GM12891 (cell line): ENCODE results near the gene FARS2.

Source experiments
- DNase-seq: peaks from one replicate; pipeline ENCODE4 v3.0.0; 2011; ENCODE audit warnings: low spot score; ENCODE audit not compliant: insufficient read length
- FAIRE-seq: peaks from 2 replicates; lab custom pipeline; 2011; peaks lifted over from hg19 to GRCh38; lab: Jason Lieb, UNC
- PAX5 ChIP-seq: IDR thresholded peaks from 2 replicates; pipeline ENCODE4 v1.6.1; 2011; ENCODE audit warnings: low read length, moderate library complexity, mild to moderate bottlenecking; ENCODE audit not compliant: insufficient read depth, severe bottlenecking
- POLR2A ChIP-seq: IDR thresholded peaks from 2 replicates; pipeline ENCODE4 v1.6.1; 2011; ENCODE audit warnings: low read depth, low read length, control low read depth
- POLR2AphosphoS5 ChIP-seq: IDR thresholded peaks from 2 replicates; pipeline ENCODE4 v1.6.1; 2011; ENCODE audit warnings: low read depth, low read length, control low read depth
- POU2F2 ChIP-seq: IDR thresholded peaks from 2 replicates; pipeline ENCODE4 v1.6.1; 2011; ENCODE audit warnings: low read depth, mild to moderate bottlenecking, control low read depth, low read length, moderate library complexity
- SPI1 ChIP-seq: IDR thresholded peaks from 2 replicates; pipeline ENCODE4 v1.6.1; 2011; ENCODE audit warnings: low read depth, low read length, control low read depth
- TAF1 ChIP-seq: IDR thresholded peaks from 2 replicates; pipeline ENCODE4 v1.6.1; 2011; ENCODE audit warnings: low read depth, low read length, control low read depth

Gene FARS2

GRCh38 chr6:5730585-5731263, 469.4 kb downstream of the FARS2 start:
- DNase-seq (no peak), FAIRE-seq (no peak)
- TF ChIP-seq POU2F2 (no peak), TAF1 (no peak), POLR2A (no peak), PAX5 (no peak), POLR2AphosphoS5 (no peak)

DNA sequence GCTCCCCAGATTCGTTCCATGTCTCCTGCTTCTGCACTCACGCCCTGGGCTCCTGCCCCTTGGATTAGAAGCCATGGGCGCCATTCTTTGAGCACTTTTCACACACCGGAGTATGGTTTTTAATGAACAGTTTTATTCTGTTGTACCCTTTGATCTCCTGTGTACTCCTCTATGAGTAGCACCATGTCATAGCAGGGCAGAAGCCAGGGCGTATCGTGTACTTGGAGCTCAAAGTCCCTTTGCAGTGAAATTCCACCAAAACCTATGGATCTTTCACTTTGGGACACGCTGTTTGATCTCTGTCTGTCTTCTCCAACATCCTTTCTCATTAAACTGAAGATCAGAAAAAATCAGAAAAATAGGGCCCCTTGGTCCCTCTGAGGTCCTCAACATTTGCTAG, 470.1 kb downstream of the FARS2 start:
- TF ChIP-seq PAX5 (no peak), POLR2A (no peak), POU2F2 (no peak), POLR2AphosphoS5 (no peak), SPI1 (no peak), TAF1 (no peak)
- DNase-seq = no peak
- FAIRE-seq = no peak

- DNase-seq = no peak
- FAIRE-seq = no peak
- TF ChIP-seq POLR2AphosphoS5 = no peak
- no peak for TF ChIP-seq POU2F2
- TF ChIP-seq SPI1 = no peak
- no peak for TF ChIP-seq PAX5
- no peak for TF ChIP-seq POLR2A
- no peak for TF ChIP-seq TAF1
These were observed 471.2 kb downstream of the FARS2 start for GRCh38 chr6:5732496-5732895.

DNA sequence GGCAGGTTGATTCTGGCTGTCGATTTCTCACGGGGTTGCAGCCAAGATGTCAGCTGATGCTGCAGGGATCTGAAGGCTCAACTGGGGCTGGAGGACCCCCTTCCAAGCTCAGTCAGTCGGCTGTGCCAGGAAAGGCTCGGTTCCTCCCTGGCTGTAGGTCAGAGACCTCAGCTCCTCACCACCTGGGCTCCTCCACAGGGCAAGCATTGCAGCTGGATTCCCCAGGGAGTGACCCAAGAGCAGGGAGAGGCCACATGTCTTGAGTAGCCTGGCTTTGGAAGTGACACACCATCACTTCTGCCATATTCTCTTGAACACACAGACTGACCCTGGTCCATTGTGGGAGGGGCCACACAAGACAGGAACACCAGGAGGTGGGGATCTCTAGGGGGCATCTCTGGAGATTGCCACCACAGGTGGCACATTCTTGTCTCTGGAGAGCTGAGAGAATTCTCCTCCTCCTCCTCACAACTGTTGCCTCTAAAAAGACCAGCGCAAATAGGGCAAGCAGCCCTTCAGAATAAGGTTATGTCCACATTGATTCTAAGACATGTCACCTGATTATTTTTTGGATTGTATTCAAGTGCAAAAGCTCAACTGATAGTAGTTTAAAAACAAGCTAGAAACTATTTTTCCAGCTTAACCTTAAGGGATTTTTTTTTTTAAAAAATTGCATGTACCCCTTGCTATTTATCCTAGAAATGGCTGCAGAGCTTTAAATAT, 474.9 kb downstream of the FARS2 start:
- DNase-seq = no peak
- TF ChIP-seq POLR2A (no peak), TAF1 (no peak), PAX5 (no peak), SPI1 (no peak), POLR2AphosphoS5 (no peak), POU2F2 (no peak)
- no peak for FAIRE-seq

DNA sequence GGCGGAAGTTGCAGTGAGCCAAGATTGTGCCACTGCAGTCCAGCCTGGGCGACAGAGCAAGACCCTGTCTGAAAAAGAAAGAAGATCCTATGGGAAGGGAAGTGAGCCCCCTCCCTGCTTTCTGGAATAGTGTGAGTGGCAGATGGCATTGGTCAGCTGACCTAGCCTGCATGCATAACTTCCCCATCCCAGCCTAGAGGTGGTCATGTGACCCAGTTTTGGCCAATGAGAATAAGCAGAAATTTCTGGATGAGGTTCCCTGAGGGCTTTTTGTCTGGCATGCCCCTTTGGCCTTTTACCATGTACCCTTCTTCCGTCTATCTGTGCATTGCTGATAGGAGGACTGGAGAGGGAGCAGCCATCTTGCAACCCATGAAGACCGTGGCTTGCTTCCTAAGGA, 476.1 kb downstream of the FARS2 start:
- TF ChIP-seq SPI1 = no peak
- no peak for TF ChIP-seq PAX5
- no peak for TF ChIP-seq POLR2AphosphoS5
- no peak for TF ChIP-seq POU2F2
- FAIRE-seq (no peak), DNase-seq (no peak)

DNA sequence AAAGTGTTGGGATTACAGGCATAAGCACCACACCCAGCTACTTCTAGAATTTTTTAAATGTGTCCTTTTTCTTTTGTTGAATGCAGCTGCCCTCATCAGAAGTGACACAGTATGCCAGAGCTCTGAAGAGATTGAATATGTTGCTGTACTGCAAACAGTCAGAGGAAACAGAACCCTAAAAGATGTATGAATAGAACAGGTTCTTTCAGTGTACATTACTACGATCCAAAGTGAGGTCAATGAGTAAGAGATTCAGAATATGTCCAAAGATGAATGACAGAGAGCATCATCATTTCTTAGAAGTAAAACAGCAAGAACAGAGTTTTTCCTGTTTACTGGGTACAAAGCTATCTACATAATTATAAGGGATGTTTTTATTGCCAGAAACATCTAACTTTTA, 476.9 kb downstream of the FARS2 start:
- FAIRE-seq = no peak
- TF ChIP-seq POU2F2 (no peak), POLR2AphosphoS5 (no peak), PAX5 (no peak), TAF1 (no peak), SPI1 (no peak), POLR2A (no peak)
- DNase-seq = no peak

GRCh38 chr6:5744497-5744896, 483.2 kb downstream of the FARS2 start:
- DNase-seq (no peak), FAIRE-seq (no peak)
- TF ChIP-seq POU2F2 (no peak), POLR2A (no peak), TAF1 (no peak), PAX5 (no peak), POLR2AphosphoS5 (no peak), SPI1 (no peak)

GRCh38 chr6:5745081-5745480, 483.8 kb downstream of the FARS2 start:
- FAIRE-seq (no peak), DNase-seq (no peak)
- TF ChIP-seq POU2F2 (no peak), TAF1 (no peak), POLR2AphosphoS5 (no peak), POLR2A (no peak)

- no peak for TF ChIP-seq PAX5
- TF ChIP-seq TAF1 = no peak
- TF ChIP-seq SPI1 = no peak
- TF ChIP-seq POU2F2 = no peak
- TF ChIP-seq POLR2A = no peak
- TF ChIP-seq POLR2AphosphoS5 = no peak
- DNase-seq = no peak
- no peak for FAIRE-seq
These were observed 484.9 kb downstream of the FARS2 start for GRCh38 chr6:5746053-5746758.
